GM12878 (cell line): Measurements from ENCODE around the gene ULK1. TPM values are rescaled to one million over a fixed set of nuclear protein-coding genes. Genes with fewer than 3 reads are reported as not detected.

ENCODE experiments used
- ATAC-seq: fragments of 200-7000 bp; cut with Tn5 transposase; 3 replicates; pipeline ENCODE4 v1.9.1; 2020; ENCODE audit warnings: mild to moderate bottlenecking, moderate library complexity
- BruUV-seq: library from RNA; stranded (reverse); fragments of 400-500 nt; replicated peaks from 2 replicates; lab custom pipeline; 2021; lab: Mats Ljungman, UMichigan
- CTCF ChIA-PET: fragments of 300-600 bp; sonication (Branson Sonifier 250); formaldehyde crosslinking; extraction: SDS; loops from one replicate; lab custom pipeline; 2021; ENCODE audit warnings: inconsistent platforms; lab: Yijun Ruan, JAX
- POLR2A ChIA-PET: fragments of 350-600 bp; formaldehyde crosslinking; extraction: SDS; loops from one replicate; lab custom pipeline; 2021; ENCODE audit warnings: inconsistent platforms; lab: Charles Lee
- RAD21 ChIA-PET: fragments of 300-600 bp; sonication (Branson Sonifier 250); formaldehyde crosslinking; loops from one replicate; lab custom pipeline; 2023; ENCODE audit warnings: antibody characterized with exemption; ENCODE audit not compliant: unreplicated experiment; lab: Charles Lee
- SMC1A ChIA-PET: fragments of 300-600 bp; sonication (Branson Sonifier 250); formaldehyde crosslinking; loops from one replicate; lab custom pipeline; 2023; ENCODE audit not compliant: unreplicated experiment, uncharacterized antibody; lab: Charles Lee
- DNase-seq: peaks from one replicate; pipeline ENCODE4 v3.0.0-alpha.2; 2011; ENCODE audit warnings: low read depth, low spot score
- FAIRE-seq: peaks from 3 replicates; lab custom pipeline; 2011; peaks lifted over from hg19 to GRCh38; lab: Jason Lieb, UNC
- H2AFZ ChIP-seq: 2 replicates; pipeline ENCODE4 v1.6.0; 2011; ENCODE audit warnings: low read depth, low read length, control low read depth; ENCODE audit not compliant: control insufficient read depth
- H3K27ac ChIP-seq: 2 replicates; pipeline ENCODE4 v1.5.1; 2011; ENCODE audit warnings: control low read depth; ENCODE audit not compliant: control insufficient read depth, insufficient read depth
- H3K27me3 ChIP-seq, 2 experiments: replicated peaks in 1 of 2; 2 replicates each; pipeline versions ENCODE4 v1.6.0 to v1.6.1; 2011; ENCODE audit warnings: low read length in 1 of 2; ENCODE audit not compliant: control insufficient read depth in 2 of 2, insufficient read depth in 2 of 2
- H3K36me3 ChIP-seq, 2 experiments: 2 replicates each; pipeline ENCODE4 v1.5.1; 2011; ENCODE audit warnings: low read length in 1 of 2; ENCODE audit not compliant: control insufficient read depth in 2 of 2, insufficient read depth in 2 of 2
- H3K4me1 ChIP-seq: 2 replicates; pipeline ENCODE4 v1.6.1; 2011; ENCODE audit warnings: mild to moderate bottlenecking, low read length, moderate library complexity, mixed read lengths; ENCODE audit not compliant: control insufficient read depth, insufficient read depth
- H3K4me2 ChIP-seq: 2 replicates; pipeline ENCODE4 v1.6.0; 2011; ENCODE audit warnings: control low read depth; ENCODE audit not compliant: control insufficient read depth, insufficient read depth
- H3K4me3 ChIP-seq: fragments of 200-600 bp; sonication (generic); 2 replicates; pipeline ENCODE4 v1.5.1; 2016
- H3K79me2 ChIP-seq: 2 replicates; pipeline ENCODE4 v1.6.0; 2011; ENCODE audit warnings: low read length; ENCODE audit not compliant: control insufficient read depth, insufficient read depth
- H3K9ac ChIP-seq: 2 replicates; pipeline ENCODE4 v1.8.0; 2011; ENCODE audit warnings: low read length, control low read depth, mixed read lengths; ENCODE audit not compliant: control insufficient read depth, insufficient read depth
- H3K9me3 ChIP-seq: replicated peaks from 3 replicates; pipeline ENCODE4 v1.5.1; 2011; ENCODE audit warnings: mild to moderate bottlenecking, low read length; ENCODE audit not compliant: control insufficient read depth, insufficient read depth
- H4K20me1 ChIP-seq: 2 replicates; pipeline ENCODE4 v1.6.0; 2011; ENCODE audit not compliant: control insufficient read depth, insufficient read depth
- ESRRA ChIP-seq: IDR thresholded peaks from 2 replicates; pipeline ENCODE4 v1.6.1; 2012; ENCODE audit warnings: mild to moderate bottlenecking, low read length, improper control_type of control experiment
- KDM1A ChIP-seq: fragments of 200-600 bp; sonication (generic); IDR thresholded peaks from 2 replicates; pipeline ENCODE4 v1.6.1; 2016; ENCODE audit warnings: borderline replicate concordance
- SREBF1 ChIP-seq: IDR thresholded peaks from 2 replicates; pipeline ENCODE4 v1.6.1; 2012; ENCODE audit warnings: mild to moderate bottlenecking, low read length
- SRF ChIP-seq, 2 experiments: IDR thresholded peaks; 2 replicates each; pipeline ENCODE4 v1.6.1; 2011; ENCODE audit warnings: low read depth in 2 of 2, low read length in 2 of 2, mild to moderate bottlenecking in 1 of 2, moderate library complexity in 1 of 2
- TCF3 ChIP-seq: IDR thresholded peaks from 2 replicates; pipeline ENCODE4 v1.6.1; 2012; ENCODE audit warnings: low read depth, mild to moderate bottlenecking, low read length, borderline replicate concordance; ENCODE audit not compliant: insufficient read depth
- ZNF207 ChIP-seq: fragments of 450-650 bp; IDR thresholded peaks from 2 replicates; pipeline ENCODE4 v1.6.1; 2014; ENCODE audit warnings: antibody characterized with exemption, mild to moderate bottlenecking, borderline replicate concordance
- ZNF217 ChIP-seq: fragments of 450-650 bp; IDR thresholded peaks from 2 replicates; pipeline ENCODE4 v1.6.1; 2017; ENCODE audit warnings: antibody characterized with exemption, mild to moderate bottlenecking
- WGBS: methylation state at CpG from one replicate; pipeline ENCODE4 v1.1.6; 2016; ENCODE audit warnings: low lambda C conversion rate; ENCODE audit not compliant: insufficient replicate concordance, insufficient coverage; ENCODE audit errors: missing lambda C conversion rate; 5-methylcytosine and 5-hydroxymethylcytosine counted together
- in situ Hi-C: fragments of 300-500 bp; cut with MboI; formaldehyde crosslinking; loops from 9 replicates; pipeline ENCODE4 v1.14.3; 2018; ENCODE audit warnings: mixed read lengths
- intact Hi-C: fragments of 100-400 bp; cut with micrococcal nuclease; formaldehyde crosslinking; loops from one replicate; pipeline ENCODE4 v1.14.2; 2022; ENCODE audit not compliant: unreplicated experiment
- polyA plus RNA-seq, 11 experiments: library from polyadenylated mRNA; depleted of rRNA in 4 of 11; unstranded in 6 of 11; stranded (reverse) in 5 of 11; fragments of >200 nt; fragmentation: Nextera tagmentation in 4 of 11; fragmentation: Illumina TruSeq in 1 of 11; extraction: Ambion mirVana in 4 of 11; extraction: Trizol in 1 of 11; gene quantifications; 1 replicate in 1 of 11; 2 replicates in 10 of 11; pipeline versions ENCODE4 v1.2.1 to v1.2.3, GENCODE V29; 2011 to 2016; ENCODE audit warnings: inconsistent platforms in 2 of 11, missing spikeins in 2 of 11, low read depth in 1 of 11
- total RNA-seq, 4 experiments: library from RNA; depleted of rRNA in 3 of 4; stranded (reverse); fragments of >200 nt in 3 of 4; fragmentation: Illumina TruSeq in 1 of 4; extraction: Trizol in 1 of 4; gene quantifications; 2 replicates each; pipeline versions ENCODE4 v1.2.1 to v1.2.3, GENCODE V29; 2013 to 2021
- TF ChIP-seq, protein P1 (sequence below): fragments of 450-650 bp; IDR thresholded peaks from 2 replicates; pipeline ENCODE4 v1.6.1; 2017; ENCODE audit warnings: antibody characterized with exemption, mild to moderate bottlenecking, moderate library complexity

ULK1 gene
- total and polyA plus RNA-seq, 10 of the 15 experiments (the other 5 are each of a cell fraction or from before 2014, with no cell fraction given) = 0.13 to 14.1 (median 1.5) TPM

DNA sequence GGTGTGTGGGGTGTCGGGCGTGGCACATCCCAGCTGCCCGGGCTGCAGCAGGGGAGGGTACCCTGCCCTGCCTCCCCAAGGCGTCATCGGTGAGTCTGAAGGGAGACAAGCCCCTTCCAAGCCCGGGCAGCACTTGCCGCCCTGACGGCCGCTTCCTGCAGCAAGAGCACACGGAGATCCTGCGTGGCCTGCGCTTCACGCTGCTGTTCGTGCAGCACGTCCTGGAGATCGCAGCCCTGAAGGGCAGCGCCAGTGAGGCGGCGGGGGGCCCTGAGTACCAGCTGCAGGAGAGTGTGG, 24.6 kb downstream of the ULK1 start (continued):
- no peak for TF ChIP-seq TCF3

DNA sequence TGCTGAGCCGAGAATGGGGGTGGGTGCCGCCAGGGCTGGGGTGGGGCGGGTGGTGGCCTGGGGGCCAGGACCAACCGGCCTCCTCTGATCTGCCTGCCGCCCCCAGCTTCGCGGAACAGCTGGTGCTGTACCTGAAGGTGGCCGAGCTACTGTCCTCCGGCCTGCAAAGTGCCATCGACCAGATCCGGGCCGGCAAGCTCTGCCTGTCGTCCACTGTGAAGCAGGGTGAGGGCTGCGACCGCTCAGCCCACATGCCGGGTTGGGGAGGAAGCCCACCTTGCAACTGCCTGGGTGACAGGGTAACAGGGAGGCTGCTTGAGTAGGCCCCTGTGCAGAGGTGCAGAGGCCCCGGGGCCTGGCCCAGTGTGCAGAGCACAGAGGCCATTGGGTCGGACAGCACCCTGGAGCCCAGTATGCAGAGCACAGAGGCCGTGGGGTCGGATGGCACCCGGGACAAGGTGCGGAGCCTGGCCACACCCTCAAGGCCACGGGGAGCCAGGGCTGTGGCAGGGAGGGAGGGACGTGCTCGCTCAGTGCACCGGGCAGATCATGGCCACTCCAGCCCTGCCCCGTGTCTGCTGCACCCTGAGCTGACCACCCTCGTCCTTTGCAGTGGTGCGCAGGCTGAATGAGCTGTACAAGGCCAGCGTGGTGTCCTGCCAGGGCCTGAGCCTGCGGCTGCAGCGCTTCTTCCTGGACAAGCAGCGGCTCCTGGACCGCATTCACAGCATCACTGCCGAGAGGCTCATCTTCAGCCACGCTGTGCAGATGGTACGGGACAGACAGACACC, 25.1 kb downstream of the ULK1 start:
- ChIA-PET CTCF (no interaction called here), SMC1A (no interaction called here), RAD21 (no interaction called here), POLR2A (no interaction called here)
- FAIRE-seq = no peak
- Histone ChIP-seq H4K20me1 (no peaks in the 10 kb centered on the region), H3K27ac (no peak overlapping the region), H3K4me1 (peaks cover 17% of the 10 kb centered on the region), H3K27me3 (no peaks in the 10 kb centered on the region), H3K9me3 (no peaks in the 10 kb centered on the region), H3K9ac (no peak overlapping the region), H3K4me3 (no peak overlapping the region), H2AFZ (no peak overlapping the region), H3K36me3 (no peaks in the 10 kb centered on the region; a peak in 2 of 4 replicates), H3K4me2 (no peak overlapping the region), H3K79me2 (no peaks in the 10 kb centered on the region)
- intact Hi-C loops (no loop called here), in situ Hi-C loops (no loop called here)
- BruUV-seq = no TSS peak
- TF ChIP-seq ZNF217 (no peak), KDM1A (no peak), SREBF1 (no peak), ZNF207 (no peak), SRF (IDR thresholded peaks at IDR 0.05; ENCODE audit: low read depth in 2 of 2, low read length in 2 of 2) (no peak), ESRRA (no peak)
- TF ChIP-seq, protein P1, sequence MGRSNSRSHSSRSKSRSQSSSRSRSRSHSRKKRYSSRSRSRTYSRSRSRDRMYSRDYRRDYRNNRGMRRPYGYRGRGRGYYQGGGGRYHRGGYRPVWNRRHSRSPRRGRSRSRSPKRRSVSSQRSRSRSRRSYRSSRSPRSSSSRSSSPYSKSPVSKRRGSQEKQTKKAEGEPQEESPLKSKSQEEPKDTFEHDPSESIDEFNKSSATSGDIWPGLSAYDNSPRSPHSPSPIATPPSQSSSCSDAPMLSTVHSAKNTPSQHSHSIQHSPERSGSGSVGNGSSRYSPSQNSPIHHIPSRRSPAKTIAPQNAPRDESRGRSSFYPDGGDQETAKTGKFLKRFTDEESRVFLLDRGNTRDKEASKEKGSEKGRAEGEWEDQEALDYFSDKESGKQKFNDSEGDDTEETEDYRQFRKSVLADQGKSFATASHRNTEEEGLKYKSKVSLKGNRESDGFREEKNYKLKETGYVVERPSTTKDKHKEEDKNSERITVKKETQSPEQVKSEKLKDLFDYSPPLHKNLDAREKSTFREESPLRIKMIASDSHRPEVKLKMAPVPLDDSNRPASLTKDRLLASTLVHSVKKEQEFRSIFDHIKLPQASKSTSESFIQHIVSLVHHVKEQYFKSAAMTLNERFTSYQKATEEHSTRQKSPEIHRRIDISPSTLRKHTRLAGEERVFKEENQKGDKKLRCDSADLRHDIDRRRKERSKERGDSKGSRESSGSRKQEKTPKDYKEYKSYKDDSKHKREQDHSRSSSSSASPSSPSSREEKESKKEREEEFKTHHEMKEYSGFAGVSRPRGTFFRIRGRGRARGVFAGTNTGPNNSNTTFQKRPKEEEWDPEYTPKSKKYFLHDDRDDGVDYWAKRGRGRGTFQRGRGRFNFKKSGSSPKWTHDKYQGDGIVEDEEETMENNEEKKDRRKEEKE = no peak
- ATAC-seq = no peak
- 94% methylated on average over 36 of the region's 37 CpGs for WGBS
- no peak for DNase-seq
